NCI-H128 (cell line): ENCODE measurements around the gene ZFP92.
"Not testable (repeated sequence)": the region's sequence is repeated elsewhere in the genome, so short reads cannot be mapped to it uniquely, and the experiment has no call there.

Experiments used
- DNase-seq: peaks from one replicate; lab custom pipeline; 2025; ENCODE audit not compliant: unreplicated experiment; lab: John Stamatoyannopoulos, UW

ZFP92 gene

DNA sequence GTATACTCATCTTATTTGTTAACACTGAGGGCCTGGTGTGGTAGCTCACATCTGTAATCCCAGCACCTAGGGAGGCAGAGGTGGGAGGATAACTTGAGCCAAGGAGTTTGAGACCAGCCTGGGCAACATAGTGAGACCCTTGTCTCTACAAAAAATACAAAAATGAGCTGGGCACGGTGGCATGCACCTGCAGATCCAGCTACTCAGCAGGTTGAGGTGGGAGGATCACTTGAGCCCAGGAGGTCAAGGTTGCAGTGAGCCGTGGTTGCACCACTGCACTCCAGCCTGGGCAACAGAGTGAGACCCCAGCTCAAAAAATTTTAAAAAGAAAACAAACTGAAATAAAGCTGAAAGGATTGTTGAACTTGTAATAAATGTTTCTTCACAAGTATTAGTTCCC is 26.3 kb upstream of the ZFP92 start:
- DNase-seq: not testable (repeated sequence)

DNA sequence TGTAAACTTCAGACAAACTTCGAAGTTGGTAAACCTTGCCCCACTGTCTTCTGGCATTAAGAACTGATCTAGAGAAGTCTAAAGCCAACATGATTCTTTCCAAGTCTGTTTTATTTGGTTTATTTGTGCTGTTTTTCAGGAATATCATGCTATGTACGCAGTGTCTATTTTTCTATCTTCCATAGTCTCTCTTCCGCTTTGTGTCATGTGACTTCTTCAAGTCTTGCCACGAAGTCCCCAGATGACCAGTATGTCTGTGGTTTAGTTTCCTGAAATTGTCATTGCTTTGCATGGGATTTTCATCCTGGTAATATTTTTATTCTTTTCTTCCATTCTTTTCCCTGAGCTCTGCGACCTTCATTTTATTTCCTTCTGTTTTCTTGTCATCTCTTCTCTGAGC is 25.2 kb upstream of the ZFP92 start:
- DNase-seq: no peak

DNA sequence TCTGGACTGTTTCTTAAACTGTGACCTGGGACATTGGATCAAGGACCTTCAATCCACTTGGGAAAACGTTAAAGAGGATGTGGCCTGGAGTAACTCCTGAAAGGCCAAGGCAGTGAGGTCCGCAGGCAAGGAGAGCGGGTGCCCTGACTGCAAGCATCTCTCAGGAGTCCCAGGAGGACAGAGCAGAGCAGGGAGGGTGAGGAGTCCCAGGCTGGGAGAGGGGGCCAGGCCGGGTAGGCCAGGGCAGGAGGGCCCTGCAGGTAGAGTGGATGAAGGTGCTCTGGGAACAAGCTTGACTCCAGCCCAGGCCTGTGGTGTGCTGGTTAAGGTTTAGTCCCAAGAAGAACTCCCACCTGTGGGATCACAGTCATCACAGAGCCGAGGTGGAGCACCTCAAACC is 23.9 kb upstream of the ZFP92 start:
- DNase-seq: no peak

DNA sequence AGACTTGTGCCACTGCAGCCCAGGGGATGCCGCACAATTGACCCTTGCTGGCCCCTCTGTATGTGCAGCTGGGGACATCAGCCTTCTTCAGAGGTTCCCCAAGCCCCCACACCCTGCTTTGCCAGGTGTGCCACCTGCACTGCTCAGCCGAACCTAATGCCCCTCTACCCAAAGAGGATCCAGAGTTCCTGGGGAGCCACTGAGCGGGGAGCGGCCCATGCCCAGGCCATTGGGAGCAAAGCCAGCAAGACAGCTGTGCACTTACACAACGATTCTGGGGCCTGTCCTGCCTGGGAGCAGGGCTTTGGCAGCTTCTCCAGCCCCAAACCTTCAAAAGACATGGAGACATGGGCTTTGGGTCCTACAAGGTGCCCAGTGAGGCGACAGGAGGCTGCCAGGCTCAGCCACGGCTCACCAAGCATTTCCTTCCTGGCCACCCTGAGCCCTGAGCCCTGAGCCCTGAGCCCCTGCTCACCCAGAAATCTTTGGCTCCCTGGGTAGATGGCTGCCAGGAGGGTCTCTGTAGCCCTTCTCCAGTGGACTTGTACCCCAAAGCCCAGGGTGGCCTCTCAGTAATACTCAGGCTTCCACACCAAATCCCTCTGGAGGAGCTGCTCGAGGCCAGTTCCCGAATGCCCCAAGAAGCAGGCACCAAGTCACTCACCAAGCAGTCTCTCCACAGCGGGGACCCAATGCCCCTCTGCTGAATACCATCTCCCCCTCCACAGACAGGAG is 23.1 kb upstream of the ZFP92 start:
- no peak for DNase-seq

DNA sequence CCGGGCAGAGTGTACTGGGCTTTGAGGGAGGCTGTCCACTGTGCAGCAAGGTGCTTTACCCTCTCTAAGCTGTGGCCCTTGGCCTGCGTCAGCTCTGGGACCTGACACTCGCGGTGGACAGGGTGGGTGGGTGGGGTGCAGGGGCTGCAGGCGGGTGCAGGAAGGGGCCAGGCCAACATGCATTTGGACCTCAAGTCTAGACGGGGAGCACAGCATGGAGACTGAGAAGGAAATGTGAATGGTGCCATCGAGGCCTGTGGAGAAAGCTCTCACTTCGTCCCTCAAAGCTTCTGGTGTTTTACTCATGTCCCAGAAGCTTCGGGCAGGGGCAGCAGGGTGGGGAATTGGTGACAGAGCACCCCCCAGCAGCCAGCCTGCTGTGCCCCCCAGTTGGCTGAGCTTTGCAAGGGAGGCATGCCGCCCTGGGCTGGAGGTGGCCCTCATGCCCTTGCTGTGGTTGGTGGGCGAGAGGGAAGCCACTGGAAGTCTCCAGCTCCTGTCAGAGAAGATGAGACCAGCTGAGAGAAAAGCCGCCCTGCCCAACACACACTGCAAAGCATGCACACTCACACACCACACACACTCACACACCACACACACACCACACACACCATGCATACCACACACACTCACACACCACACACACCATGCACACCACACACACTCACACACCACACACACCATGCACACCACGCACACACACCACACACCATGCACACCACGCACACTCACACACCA is 22.4 kb upstream of the ZFP92 start:
- DNase-seq: no peak

DNA sequence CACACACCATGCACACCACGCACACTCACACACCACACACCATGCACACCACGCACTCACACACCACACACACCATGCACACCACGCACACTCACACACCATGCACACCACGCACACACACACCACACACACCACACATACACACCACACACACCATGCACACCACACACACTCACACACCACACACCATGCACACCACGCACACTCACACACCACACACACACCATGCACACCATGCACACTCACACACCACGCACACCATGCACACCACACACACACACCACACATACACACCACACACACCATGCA is 21.9 kb upstream of the ZFP92 start:
- DNase-seq: not testable (repeated sequence)

DNA sequence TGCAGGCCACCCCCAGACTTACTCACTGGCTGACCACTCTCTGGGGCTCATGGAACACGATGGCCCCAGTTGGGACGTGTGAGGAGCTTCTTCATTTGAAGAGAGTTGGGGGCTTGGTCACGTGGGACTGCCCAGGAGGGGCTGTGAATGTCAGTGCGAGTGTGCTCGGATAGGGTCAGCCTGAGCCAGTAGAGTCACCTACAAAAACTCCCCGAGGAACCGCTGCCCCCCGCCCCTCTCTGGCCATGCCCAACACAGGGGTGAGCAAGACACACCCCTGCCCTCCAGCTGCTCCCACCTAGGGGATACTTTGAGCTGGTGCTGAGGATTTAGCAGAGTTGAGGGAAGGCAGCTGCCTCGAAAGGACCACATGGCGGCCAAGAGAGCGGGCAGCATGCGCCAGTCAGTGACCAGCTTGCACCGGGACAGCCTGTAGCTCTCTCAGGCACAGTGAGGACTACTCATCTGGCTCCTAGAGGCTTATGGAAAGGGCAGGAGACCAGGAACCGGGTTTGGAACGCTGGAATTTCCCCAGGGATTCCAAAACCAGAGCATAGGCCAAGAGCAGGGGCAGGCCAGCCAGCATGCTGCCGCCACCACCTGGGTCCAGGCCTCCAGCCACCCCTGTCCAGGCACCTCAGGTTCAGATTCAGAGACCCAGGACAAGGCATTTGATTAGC is 18.5 kb upstream of the ZFP92 start:
- no peak for DNase-seq

DNA sequence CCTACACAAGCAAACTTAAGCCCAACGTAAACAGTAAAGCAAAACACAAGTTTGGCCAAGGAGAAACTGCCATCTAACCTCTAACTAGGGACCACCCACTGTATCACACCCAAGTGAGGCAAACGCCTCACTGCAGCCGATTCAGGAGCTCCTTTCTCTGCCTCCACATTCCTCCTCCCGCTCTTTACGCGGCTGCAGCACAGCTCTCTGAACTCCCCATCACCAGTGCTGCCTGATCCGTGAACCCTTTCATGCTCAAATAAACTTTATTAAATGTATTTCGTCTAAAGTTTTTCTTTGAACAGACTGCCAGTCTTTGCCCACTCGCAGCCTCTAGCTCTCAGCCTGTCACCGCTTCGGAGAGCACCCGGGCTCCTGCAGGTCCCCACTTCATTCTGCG is 16.7 kb upstream of the ZFP92 start:
- DNase-seq: no peak

DNA sequence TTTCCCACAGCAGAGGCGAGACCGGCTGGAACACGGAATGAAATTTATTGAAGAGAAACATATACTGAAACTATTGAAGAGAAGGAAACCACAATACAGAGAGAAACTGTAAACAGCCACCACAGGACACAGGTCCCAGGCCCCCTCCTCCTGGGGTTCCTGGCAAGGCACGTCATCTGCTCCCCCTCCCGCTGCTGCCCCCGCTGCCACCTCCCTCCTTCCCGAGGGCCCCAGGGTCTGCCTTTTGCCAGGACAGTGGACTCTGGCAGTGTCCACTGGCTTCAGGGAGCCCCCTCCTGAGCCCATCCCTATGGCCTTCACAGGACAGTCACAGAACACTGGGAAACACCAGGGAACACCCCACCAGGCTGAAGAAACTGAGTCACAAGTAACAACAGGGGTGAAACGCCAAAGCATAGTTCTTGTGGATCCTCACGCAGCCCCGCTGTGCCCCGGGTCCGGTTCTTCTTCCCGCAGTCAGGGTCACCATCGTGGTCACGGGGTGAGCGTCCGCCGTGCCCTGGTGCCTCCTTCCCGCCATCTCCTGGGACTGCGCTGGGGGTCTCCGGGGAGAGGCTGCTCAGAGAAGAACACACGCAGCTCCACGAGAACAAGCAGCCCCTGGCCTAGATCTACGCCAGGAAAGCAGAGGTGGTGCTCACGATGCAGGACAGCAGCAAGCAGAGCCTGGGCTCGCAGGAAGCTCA is 15.5 kb upstream of the ZFP92 start:
- DNase-seq: no peak

DNA sequence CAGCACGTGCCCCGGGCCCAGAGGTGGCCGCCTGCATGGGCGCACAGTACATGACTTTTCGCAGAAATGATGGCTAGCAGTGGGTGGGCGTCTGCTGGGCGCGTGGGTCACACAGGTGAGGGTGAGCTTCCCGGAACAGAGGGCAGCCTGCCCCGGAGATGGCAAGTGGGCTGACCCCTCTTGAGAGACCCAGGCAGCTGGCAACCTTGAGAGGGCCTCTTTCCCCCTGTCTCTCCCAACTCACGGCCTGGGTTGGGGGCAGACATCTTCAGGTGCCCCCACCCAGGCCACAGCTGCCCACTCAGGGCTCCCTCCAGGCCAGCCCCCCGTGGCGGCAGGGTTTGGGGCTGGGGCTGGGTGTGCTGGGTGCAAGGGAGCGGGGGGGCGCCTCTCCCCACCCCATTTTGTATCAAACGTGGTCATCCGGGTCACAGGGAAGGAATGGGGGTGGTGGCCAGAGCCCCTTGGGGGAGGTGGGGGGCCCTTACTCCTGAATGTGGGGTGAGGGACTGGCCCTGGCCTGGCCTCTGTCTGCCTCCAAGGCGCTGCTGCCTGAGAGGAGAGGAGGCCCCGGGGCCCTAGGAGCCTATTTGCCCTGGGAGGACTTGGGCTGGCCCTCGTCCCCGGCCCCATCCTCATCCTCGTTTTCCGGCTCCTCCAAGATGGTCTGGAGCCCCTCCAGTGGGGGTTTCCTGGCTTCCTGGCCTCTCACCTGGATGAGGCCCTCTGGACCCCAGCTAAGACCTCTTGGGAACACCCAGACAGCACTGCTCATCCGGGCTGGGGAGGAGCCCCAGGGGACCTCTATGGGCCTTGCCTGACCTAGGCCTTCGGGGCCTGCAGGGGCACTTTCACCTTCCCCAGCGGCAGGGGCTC is 14.7 kb upstream of the ZFP92 start:
- no peak for DNase-seq

DNA sequence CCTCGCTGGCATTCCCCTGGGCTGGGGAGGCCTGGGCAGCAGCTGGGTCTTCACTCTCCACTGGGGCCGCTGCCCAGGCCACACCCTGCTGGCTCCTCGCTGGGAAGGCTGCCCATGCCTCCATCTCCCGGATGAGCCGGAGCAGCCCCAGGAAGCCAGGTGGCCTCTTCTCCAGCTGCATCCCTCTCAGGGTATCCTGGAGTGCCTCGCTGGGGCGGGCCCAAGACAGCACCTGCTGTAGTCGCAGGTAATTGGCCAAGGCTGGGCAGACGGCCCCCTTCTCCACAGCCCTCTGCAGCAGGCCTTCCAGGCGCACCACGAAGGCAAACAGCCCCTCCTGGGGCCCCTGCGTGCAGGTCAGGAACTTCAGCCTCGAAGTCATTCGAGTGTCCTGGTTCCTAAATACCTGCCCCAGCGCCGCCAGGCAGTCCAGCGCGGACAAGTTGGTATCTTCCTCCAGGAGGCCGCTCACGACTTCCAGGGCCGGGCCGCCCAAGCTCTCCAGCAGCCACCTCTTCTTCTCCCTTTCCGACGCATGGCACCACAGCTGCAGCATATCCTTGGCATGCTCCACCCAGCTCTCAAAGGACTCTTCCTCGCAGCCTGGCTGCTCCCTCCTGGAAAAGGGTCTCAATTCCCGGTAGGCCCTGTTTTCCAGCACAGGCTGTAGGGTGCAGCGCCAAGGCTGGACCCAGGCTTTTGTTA is 13.9 kb upstream of the ZFP92 start:
- no peak for DNase-seq

DNA sequence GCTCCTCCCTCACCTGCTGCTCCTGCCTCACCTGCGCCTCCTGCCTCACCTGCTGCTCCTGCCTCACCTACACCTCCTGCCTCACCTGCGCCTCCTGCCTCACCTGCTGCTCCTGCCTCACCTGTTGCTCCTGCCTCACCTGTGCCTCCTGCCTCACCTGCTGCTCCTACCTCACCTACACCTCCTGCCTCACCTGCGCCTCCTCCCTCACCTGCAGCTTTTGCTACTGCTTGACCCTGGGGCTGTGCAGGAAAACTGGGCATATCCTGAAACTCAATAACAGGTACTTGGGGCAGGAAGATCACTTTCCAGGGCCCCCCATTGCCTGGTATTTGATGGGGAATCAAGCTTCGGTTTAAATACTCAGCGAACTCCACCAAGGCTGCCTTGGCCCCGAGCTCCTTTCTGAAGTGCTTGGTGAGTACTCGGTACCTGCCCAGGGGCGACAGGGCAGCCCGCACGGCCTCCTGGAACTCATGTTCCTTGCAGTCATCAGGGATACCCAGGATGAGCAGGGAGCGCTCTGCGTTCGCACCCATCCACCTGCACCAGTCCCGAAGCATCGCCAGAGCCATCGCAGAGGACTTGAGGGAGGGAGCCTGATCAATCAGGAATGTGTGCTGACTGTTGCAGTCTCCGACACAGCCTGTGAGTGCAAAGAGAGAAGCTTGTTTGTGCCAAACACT is 12.9 kb upstream of the ZFP92 start:
- no peak for DNase-seq

DNA sequence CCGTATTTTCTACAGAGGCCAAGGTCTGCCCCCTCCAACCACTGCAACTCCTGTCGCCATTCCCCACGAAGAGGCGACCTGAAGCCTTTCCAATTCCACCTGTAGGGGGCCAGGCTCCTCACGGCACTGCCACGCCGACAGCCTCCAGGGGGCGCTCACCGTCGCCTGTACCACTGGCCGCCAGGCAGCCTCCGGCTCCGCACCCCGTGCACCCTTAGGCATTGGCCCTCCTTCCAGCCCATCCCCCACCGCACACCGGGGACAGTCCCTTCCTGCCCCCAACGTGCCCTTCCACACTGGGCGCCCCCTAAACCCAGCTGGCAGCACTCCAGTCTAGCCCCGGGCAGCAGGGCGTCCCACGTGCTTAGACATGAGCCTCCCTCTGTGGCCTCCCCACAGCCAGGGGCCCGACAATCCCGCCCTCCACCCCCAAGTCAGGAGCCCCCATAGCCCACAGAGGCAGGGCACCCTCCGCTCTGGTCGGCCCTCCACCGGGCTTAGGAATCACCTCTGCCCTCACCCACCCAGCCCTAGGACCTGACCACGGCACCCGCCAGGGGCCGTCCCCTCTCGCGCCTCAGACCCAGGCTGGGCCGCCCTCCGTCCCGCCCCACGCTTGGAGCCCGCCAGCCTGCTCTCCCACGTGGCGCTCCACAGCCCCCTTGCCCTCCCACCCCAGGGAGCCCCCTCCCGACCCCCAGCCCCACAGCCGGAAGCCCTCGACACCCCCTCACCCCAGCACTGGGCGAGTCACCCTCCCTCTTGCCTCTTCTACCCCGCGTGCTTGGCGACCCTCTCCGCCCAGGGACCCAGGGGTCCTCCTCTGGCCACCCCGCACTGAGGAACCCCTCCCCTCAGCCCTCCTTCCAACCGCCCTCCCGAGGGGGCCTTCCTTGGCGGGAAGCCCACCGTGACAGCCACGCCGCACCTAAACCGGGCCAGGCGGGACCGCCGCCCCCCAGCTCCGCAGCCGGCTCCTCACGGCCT is 10.8 kb upstream of the ZFP92 start:
- DNase-seq: no peak

DNA sequence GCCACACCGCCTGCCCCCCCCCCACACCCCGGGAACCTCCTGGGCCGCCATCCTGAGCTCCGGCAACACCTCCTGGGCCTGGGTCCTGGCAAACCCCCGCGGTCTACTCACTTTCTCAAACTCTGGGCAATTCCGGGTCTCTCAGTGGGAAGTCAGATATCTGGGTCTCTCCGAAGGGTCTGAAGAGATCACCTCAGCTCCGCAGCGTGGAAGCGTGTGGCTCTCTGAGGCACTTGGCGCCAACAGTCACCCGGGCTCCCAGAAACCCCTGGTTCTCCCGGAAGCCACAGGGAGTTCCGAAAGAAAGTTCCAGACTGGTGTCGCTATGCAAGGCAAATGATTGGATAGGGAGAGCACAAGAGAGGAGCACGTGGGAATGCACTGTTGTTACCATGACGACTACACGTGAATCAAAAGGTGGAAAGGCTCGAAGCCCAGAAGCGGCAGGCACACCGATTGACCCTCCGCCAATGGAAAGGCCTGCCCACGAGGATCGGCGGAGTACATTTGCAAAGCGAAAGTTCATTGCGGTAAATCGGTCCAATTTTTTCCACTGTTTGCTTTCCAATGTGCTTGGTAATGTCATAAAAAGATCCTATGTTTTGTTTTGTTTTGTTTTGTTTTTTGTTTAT is 10.0 kb upstream of the ZFP92 start, which contains the start of gene PNMA6E:
Gene PNMA6E, minus strand, starts transcription at position 218 of the 632 bp plus-strand sequence. CDS start 2,501 bp downstream, outside the sequence.
- DNase-seq: no peak

DNA sequence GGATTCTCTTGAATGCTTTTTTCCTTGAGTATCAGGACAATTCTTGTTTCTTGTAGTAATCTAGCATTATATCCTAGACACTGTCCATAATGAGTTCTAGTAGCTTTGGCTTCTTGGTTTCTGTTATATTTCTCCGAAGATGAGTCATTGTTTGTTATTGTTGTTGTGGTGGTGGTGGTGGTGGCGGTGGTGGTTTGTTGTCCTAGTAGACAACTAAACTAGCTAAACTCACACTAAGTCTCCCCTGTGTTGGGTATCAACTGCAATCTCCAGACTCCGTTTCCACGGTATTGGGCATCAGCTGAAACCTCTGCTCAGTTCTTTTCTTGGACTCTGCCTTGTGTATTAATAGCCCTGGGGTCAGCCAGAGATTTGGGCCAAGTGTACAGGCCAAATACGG is 6.9 kb upstream of the ZFP92 start:
- DNase-seq: not testable (repeated sequence)

DNA sequence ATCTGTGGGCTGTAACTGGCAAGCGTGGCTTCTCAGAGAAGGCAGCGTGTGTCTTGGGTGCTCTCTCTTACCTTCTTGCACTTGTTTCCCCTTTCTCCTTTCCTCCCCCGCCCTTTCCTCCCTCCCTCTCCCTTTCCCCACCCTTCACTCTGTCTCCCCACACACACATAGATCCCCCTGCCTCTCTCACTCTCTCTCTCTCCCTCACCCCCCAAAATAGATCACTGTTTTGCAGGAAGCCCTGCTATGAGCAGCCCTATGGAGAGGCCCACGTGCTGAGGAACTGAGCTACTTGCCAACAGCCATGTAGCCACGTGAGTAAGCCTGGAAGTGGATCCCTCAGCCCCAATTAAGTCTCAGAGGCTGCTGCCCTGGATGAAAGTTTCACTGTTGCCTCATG is 5.8 kb upstream of the ZFP92 start:
- DNase-seq: no peak

DNA sequence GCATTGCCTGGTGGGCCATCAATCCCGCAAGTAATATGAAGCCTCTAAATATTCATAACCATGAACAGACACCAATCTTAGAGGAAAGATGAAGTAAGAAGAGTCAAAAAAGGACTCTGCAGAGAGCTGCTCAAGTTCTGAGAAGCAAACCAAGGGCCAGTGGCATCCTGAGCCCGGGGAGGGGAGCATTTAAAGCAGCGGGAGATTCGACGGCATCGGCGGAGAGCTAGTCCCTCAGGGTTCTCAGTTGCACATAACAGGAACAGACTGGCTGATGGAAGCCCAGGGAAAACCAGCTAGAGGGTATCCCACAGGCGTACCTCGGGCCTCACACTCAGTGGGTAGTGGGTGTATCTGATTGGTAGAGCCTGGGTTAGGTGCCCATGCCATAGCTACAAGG is 5.3 kb upstream of the ZFP92 start:
- DNase-seq: no peak

DNA sequence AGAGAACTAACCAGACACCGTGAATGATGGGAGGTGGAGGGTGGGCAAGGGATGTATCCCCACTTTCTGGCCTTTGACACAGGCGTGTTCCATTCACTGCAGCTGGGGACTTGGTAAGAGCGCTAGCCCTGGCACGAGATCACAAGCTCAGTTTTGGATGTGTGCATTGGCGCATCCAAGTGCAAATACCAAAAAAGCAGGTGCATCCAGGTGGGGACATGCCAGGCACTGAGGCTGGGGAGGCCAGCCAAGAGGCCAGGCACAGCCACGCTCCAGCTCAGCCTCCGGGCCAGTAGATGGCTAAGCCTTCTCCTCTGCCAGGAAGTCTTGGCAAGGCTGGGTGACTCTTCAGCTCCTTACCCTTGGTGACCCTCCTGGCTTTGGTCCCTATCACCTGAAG is 4.4 kb upstream of the ZFP92 start:
- no peak for DNase-seq
